ENCODE results near the gene CAMK1D. TPM values are rescaled to one million over a fixed set of nuclear protein-coding genes. Genes with fewer than 3 reads are reported as not detected.

CAMK1D gene
- total and polyA plus RNA-seq, 2 experiments from 2014 or later: 4.6 to 7.2 TPM

DNA sequence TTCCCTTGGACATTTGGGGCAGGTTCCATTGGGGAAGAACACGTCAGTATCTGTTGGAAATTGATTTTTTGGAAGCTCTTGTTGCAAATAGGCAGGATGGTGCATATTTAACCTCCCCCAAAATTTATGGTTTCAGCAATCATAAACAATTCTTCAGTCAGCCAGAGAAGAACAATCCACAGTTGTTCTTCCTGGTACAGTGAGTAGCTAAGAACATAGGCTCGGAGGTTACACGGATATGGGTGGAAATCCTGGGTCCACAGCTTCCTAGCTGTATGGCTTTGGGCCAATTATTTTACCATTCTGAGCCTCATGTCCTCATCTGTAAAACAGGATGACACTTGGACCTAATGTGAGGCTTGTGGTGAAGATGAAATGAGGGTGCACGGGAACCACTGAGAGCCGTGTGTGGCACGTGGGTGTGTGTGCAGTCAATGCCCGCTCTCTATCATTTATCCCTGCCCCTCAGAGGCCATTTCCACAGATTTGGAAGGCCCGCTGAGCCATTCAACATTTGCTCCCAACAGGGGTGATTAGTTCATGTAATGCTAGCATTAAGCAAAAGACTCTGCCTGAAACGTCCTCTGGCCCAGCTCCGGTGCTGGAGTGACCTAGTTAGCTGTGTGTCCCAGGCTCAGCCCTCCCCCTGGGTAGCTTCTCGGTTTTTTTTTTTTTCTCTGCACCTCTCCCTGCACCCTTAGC lies 9.7 kb downstream of the CAMK1D start (continued):
- TF ChIP-seq, protein P1, sequence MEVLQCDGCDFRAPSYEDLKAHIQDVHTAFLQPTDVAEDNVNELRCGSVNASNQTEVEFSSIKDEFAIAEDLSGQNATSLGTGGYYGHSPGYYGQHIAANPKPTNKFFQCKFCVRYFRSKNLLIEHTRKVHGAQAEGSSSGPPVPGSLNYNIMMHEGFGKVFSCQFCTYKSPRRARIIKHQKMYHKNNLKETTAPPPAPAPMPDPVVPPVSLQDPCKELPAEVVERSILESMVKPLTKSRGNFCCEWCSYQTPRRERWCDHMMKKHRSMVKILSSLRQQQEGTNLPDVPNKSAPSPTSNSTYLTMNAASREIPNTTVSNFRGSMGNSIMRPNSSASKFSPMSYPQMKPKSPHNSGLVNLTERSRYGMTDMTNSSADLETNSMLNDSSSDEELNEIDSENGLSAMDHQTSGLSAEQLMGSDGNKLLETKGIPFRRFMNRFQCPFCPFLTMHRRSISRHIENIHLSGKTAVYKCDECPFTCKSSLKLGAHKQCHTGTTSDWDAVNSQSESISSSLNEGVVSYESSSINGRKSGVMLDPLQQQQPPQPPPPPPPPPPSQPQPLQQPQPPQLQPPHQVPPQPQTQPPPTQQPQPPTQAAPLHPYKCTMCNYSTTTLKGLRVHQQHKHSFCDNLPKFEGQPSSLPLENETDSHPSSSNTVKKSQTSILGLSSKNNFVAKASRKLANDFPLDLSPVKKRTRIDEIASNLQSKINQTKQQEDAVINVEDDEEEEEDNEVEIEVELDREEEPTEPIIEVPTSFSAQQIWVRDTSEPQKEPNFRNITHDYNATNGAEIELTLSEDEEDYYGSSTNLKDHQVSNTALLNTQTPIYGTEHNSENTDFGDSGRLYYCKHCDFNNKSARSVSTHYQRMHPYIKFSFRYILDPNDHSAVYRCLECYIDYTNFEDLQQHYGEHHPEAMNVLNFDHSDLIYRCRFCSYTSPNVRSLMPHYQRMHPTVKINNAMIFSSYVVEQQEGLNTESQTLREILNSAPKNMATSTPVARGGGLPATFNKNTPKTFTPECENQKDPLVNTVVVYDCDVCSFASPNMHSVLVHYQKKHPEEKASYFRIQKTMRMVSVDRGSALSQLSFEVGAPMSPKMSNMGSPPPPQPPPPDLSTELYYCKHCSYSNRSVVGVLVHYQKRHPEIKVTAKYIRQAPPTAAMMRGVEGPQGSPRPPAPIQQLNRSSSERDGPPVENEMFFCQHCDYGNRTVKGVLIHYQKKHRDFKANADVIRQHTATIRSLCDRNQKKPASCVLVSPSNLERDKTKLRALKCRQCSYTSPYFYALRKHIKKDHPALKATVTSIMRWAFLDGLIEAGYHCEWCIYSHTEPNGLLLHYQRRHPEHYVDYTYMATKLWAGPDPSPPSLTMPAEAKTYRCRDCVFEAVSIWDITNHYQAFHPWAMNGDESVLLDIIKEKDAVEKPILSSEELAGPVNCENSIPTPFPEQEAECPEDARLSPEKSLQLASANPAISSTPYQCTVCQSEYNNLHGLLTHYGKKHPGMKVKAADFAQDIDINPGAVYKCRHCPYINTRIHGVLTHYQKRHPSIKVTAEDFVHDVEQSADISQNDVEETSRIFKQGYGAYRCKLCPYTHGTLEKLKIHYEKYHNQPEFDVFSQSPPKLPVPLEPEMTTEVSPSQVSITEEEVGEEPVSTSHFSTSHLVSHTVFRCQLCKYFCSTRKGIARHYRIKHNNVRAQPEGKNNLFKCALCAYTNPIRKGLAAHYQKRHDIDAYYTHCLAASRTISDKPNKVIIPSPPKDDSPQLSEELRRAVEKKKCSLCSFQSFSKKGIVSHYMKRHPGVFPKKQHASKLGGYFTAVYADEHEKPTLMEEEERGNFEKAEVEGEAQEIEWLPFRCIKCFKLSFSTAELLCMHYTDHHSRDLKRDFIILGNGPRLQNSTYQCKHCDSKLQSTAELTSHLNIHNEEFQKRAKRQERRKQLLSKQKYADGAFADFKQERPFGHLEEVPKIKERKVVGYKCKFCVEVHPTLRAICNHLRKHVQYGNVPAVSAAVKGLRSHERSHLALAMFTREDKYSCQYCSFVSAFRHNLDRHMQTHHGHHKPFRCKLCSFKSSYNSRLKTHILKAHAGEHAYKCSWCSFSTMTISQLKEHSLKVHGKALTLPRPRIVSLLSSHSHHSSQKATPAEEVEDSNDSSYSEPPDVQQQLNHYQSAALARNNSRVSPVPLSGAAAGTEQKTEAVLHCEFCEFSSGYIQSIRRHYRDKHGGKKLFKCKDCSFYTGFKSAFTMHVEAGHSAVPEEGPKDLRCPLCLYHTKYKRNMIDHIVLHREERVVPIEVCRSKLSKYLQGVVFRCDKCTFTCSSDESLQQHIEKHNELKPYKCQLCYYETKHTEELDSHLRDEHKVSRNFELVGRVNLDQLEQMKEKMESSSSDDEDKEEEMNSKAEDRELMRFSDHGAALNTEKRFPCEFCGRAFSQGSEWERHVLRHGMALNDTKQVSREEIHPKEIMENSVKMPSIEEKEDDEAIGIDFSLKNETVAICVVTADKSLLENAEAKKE (CRISPR knock-in tag; IDR thresholded peaks at IDR 0.05): no peak
- TF ChIP-seq JUNB (IDR thresholded peaks at IDR 0.05; ENCODE audit: unreplicated experiment): no peak
- TF ChIP-seq ZNF331 (CRISPR knock-in tag; IDR thresholded peaks at IDR 0.05; ENCODE audit: low read depth): no peak

DNA sequence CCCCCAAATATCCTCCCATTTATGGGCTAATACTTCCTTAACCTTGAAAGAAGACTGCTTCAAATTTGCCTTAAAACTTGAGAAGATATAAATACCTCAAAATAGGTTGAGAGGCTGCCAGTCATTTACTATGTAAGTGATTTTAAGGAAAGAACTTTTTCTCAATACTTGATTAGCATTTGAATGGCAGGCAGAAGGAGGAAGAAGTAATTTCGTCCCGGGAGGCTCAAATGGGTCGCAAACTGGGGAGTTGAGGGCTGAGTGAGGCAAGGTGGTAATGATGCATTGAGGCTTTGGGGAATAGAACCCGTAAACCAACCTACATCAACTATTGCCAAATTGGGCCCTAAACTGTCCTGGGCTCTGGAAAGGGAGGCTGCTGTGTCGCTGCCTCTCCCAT lies 11.1 kb downstream of the CAMK1D start:
- no peak overlapping the region for H3K27ac Mint-ChIP-seq
- Histone ChIP-seq H3K27ac (ENCODE audit: low read depth) (no peak overlapping the region), H2AFZ (no peak overlapping the region), H3K36me3 (ENCODE audit: insufficient read depth) (no peaks in the 10 kb centered on the region), H3K79me2 (replicated peaks; ENCODE audit: insufficient read depth) (peaks cover 16% of the 10 kb centered on the region; the same call in 1 of the 2 replicates), H4K20me1 (replicated peaks; ENCODE audit: insufficient read depth) (no peaks in the 10 kb centered on the region), H3K27me3 (ENCODE audit: insufficient read depth) (no peaks in the 10 kb centered on the region), H3K9me2 (ENCODE audit: insufficient read depth) (no peaks in the 10 kb centered on the region), H3K4me1 (ENCODE audit: insufficient read depth) (peaks cover 33% of the 10 kb centered on the region), H3K4me3 (peak overlapping the region; percentile 33), H3K4me2 (peak overlapping the region; percentile 72), H3F3A (replicated peaks; ENCODE audit: low read depth) (no peaks in the 10 kb centered on the region)
- H3K9me3 Mint-ChIP-seq: no peaks in the 10 kb centered on the region
- H3K27me3 Mint-ChIP-seq (ENCODE audit: insufficient read depth, low read depth, poor library complexity): peaks cover 18% of the 10 kb centered on the region
- peak overlapping the region; percentile 3; the same call in 1 of the 3 replicates for H3K4me3 Mint-ChIP-seq
- peak; percentile 36; the same call in 2 of the 3 replicates for ATAC-seq
- no peaks in the 10 kb centered on the region for H3K36me3 Mint-ChIP-seq (ENCODE audit: low read depth)
- H3K4me1 Mint-ChIP-seq: peaks cover 46% of the 10 kb centered on the region
- peak; percentile 49 for DNase-seq (ENCODE audit: low spot score)
- TF ChIP-seq JUNB (IDR thresholded peaks at IDR 0.05; ENCODE audit: unreplicated experiment) (no peak), POLR2AphosphoS5 (IDR thresholded peaks at IDR 0.05; ENCODE audit: low read depth) (no peak), EZH2 (IDR thresholded peaks at IDR 0.05; ENCODE audit: low read depth, unreplicated experiment) (no peak), NANOG (IDR thresholded peaks at IDR 0.05; ENCODE audit: borderline replicate concordance) (no peak), CREB1 (CRISPR knock-in tag; IDR thresholded peaks at IDR 0.05; ENCODE audit: low read depth) (no peak), ZNF331 (CRISPR knock-in tag; IDR thresholded peaks at IDR 0.05; ENCODE audit: low read depth) (no peak), ZNF114 (CRISPR knock-in tag; IDR thresholded peaks at IDR 0.05) (no peak), STAT1 (IDR thresholded peaks at IDR 0.05; ENCODE audit: unreplicated experiment) (no peak)
- TF ChIP-seq, protein P2, sequence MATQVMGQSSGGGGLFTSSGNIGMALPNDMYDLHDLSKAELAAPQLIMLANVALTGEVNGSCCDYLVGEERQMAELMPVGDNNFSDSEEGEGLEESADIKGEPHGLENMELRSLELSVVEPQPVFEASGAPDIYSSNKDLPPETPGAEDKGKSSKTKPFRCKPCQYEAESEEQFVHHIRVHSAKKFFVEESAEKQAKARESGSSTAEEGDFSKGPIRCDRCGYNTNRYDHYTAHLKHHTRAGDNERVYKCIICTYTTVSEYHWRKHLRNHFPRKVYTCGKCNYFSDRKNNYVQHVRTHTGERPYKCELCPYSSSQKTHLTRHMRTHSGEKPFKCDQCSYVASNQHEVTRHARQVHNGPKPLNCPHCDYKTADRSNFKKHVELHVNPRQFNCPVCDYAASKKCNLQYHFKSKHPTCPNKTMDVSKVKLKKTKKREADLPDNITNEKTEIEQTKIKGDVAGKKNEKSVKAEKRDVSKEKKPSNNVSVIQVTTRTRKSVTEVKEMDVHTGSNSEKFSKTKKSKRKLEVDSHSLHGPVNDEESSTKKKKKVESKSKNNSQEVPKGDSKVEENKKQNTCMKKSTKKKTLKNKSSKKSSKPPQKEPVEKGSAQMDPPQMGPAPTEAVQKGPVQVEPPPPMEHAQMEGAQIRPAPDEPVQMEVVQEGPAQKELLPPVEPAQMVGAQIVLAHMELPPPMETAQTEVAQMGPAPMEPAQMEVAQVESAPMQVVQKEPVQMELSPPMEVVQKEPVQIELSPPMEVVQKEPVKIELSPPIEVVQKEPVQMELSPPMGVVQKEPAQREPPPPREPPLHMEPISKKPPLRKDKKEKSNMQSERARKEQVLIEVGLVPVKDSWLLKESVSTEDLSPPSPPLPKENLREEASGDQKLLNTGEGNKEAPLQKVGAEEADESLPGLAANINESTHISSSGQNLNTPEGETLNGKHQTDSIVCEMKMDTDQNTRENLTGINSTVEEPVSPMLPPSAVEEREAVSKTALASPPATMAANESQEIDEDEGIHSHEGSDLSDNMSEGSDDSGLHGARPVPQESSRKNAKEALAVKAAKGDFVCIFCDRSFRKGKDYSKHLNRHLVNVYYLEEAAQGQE (IDR thresholded peaks at IDR 0.05; ENCODE audit: unreplicated experiment): no peak
- TF ChIP-seq, protein P3, sequence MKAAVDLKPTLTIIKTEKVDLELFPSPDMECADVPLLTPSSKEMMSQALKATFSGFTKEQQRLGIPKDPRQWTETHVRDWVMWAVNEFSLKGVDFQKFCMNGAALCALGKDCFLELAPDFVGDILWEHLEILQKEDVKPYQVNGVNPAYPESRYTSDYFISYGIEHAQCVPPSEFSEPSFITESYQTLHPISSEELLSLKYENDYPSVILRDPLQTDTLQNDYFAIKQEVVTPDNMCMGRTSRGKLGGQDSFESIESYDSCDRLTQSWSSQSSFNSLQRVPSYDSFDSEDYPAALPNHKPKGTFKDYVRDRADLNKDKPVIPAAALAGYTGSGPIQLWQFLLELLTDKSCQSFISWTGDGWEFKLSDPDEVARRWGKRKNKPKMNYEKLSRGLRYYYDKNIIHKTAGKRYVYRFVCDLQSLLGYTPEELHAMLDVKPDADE (IDR thresholded peaks at IDR 0.05): no peak
- TF ChIP-seq, protein P4, sequence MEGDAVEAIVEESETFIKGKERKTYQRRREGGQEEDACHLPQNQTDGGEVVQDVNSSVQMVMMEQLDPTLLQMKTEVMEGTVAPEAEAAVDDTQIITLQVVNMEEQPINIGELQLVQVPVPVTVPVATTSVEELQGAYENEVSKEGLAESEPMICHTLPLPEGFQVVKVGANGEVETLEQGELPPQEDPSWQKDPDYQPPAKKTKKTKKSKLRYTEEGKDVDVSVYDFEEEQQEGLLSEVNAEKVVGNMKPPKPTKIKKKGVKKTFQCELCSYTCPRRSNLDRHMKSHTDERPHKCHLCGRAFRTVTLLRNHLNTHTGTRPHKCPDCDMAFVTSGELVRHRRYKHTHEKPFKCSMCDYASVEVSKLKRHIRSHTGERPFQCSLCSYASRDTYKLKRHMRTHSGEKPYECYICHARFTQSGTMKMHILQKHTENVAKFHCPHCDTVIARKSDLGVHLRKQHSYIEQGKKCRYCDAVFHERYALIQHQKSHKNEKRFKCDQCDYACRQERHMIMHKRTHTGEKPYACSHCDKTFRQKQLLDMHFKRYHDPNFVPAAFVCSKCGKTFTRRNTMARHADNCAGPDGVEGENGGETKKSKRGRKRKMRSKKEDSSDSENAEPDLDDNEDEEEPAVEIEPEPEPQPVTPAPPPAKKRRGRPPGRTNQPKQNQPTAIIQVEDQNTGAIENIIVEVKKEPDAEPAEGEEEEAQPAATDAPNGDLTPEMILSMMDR (conservative IDR thresholded peaks at IDR 0.05; ENCODE audit: low read depth in 2 of 2): no peak
